WI38 (cell line): ENCODE measurements around the gene IFNA21.
"Not testable (repeated sequence)": the region's sequence is repeated elsewhere in the genome, so short reads cannot be mapped to it uniquely, and the experiment has no call there.

ENCODE experiments used
- H3K4me3 ChIP-seq: 2 replicates; pipeline ENCODE4 v1.5.1; 2011; ENCODE audit warnings: low read depth, mild to moderate bottlenecking, control low read depth, low read length
- CTCF ChIP-seq: IDR thresholded peaks from 2 replicates; pipeline ENCODE4 v1.5.1; 2012; ENCODE audit warnings: low read depth, mild to moderate bottlenecking, control low read depth, low read length

The IFNA21 gene

GRCh38 chr9:21154018-21154608 is 12.3 kb downstream of the IFNA21 start:
- TF ChIP-seq CTCF = no peak
- H3K4me3 ChIP-seq = no peak overlapping the region

GRCh38 chr9:21153336-21154017 is 13.0 kb downstream of the IFNA21 start:
- TF ChIP-seq CTCF = no peak
- no peak overlapping the region for H3K4me3 ChIP-seq

GRCh38 chr9:21144603-21145002 is 21.9 kb downstream of the IFNA21 start:
- H3K4me3 ChIP-seq = no peak overlapping the region
- TF ChIP-seq CTCF = no peak

- TF ChIP-seq CTCF = no peak
- H3K4me3 ChIP-seq = no peak within 1 kb of the TSS
Measured at GRCh38 chr9:21141427-21141882, 25.0 kb downstream of the IFNA21 start, which contains the start of gene IFNW1. Gene IFNW1, minus strand, starts transcription at chr9:21141832. Its CDS starts 262 bp downstream, at chr9:21141570.

GRCh38 chr9:21137020-21137419 is 29.4 kb downstream of the IFNA21 start:
- TF ChIP-seq CTCF = no peak
- no peak overlapping the region for H3K4me3 ChIP-seq

GRCh38 chr9:21135736-21136135 is 30.7 kb downstream of the IFNA21 start:
- H3K4me3 ChIP-seq = no peak overlapping the region
- no peak for TF ChIP-seq CTCF

- H3K4me3 ChIP-seq = not testable (repeated sequence)
Measured at GRCh38 chr9:21128186-21128585, 38.3 kb downstream of the IFNA21 start.
